Measurements from ENCODE around the gene ADGRL3. TPM values are rescaled to one million over a fixed set of nuclear protein-coding genes. Genes with fewer than 3 reads are reported as not detected.

The ADGRL3 gene
- total RNA-seq, 4 donors from 2014 or later = 6.5 to 19.0 (median 14.0) TPM

DNA sequence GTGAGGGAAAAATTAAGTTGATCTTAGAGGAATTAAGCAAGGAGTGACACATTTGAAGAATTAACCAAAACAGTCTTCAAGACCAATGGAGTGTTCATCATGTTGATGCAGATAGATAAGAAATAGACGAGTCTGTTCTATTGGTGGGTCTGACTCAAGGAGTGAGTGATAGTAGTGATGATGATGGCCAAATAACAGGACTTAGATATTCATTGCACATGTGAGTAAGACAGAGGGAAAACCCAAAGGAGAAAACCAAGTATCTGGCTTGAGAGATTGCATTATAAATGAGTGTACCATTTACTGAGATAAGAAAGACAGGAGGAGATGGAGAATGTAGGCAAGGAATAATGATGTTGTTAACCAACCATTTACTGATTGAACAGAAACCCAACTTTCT is 321.3 kb downstream of the ADGRL3 start:
- Histone ChIP-seq H3K36me3 (no peaks in the 10 kb centered on the region), H3K4me3 (no peak overlapping the region), H3K27ac (no peak overlapping the region), H3K9me3 (no peaks in the 10 kb centered on the region), H3K4me1 (no peaks in the 10 kb centered on the region), H3K27me3 (no peaks in the 10 kb centered on the region)
- TF ChIP-seq POLR2AphosphoS5 (IDR thresholded peaks at IDR 0.05) (no peak), POLR2A (IDR thresholded peaks at IDR 0.05) (no peak), EP300 (IDR thresholded peaks at IDR 0.05) (no peak)
- TF ChIP-seq, protein P1, sequence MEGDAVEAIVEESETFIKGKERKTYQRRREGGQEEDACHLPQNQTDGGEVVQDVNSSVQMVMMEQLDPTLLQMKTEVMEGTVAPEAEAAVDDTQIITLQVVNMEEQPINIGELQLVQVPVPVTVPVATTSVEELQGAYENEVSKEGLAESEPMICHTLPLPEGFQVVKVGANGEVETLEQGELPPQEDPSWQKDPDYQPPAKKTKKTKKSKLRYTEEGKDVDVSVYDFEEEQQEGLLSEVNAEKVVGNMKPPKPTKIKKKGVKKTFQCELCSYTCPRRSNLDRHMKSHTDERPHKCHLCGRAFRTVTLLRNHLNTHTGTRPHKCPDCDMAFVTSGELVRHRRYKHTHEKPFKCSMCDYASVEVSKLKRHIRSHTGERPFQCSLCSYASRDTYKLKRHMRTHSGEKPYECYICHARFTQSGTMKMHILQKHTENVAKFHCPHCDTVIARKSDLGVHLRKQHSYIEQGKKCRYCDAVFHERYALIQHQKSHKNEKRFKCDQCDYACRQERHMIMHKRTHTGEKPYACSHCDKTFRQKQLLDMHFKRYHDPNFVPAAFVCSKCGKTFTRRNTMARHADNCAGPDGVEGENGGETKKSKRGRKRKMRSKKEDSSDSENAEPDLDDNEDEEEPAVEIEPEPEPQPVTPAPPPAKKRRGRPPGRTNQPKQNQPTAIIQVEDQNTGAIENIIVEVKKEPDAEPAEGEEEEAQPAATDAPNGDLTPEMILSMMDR (IDR thresholded peaks at IDR 0.05) = no peak
- WGBS = 87% methylated on average over 1 of the region's 1 CpG
- no peak for DNase-seq (ENCODE audit: low spot score in 2 of 2)

DNA sequence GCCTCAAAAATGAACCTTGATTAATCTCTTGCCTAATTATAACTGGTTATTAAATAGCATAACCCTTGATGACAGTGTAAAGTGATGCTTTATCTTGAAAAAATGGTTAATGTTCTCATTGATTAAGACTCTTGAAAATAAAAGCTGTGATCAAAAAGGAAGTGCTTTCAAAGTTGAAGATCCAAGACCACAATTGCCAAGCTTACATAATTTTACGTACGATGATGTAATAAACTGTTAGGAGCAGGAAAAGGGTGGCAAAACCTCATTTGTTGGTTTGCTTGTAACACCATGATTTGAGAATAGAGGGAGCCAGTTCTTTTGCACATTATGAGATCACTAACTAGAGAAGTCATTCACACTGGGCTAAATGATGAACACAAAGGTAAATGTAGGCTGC is 322.2 kb downstream of the ADGRL3 start:
- Histone ChIP-seq H3K4me3 (no peak overlapping the region), H3K27ac (no peak overlapping the region), H3K9me3 (no peaks in the 10 kb centered on the region), H3K36me3 (no peaks in the 10 kb centered on the region), H3K4me1 (no peaks in the 10 kb centered on the region), H3K27me3 (no peaks in the 10 kb centered on the region)
- WGBS = 90% methylated on average over 2 of the region's 2 CpGs
- TF ChIP-seq, protein P1 (IDR thresholded peaks at IDR 0.05) = no peak
- no peak for TF ChIP-seq POLR2A (IDR thresholded peaks at IDR 0.05)
- TF ChIP-seq EP300 (IDR thresholded peaks at IDR 0.05) = no peak
- no peak for TF ChIP-seq POLR2AphosphoS5 (IDR thresholded peaks at IDR 0.05)
- no peak for DNase-seq (ENCODE audit: low spot score in 2 of 2)

DNA sequence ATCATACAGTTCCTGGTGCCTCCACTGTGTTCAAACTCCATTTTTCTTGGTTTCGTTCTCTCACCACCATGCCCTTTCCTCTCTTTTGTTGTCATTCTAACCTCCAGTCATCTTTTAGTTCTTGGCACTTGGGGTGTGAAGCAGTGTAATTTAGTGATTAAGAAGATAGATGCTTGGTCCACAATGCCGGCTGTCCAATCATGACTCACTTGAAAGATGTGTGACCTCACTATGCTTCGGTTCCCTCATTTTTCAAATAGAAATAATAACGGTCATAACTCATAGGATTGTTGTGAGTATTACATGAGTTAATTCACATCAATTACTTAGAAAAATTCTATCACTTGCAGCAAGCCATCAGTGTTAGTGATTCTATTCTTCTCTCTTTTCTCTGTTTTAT is 327.8 kb downstream of the ADGRL3 start:
- WGBS = 87% methylated on average over 4 of the region's 4 CpGs
- H3K9me3 ChIP-seq = no peaks in the 10 kb centered on the region
- H3K4me3 ChIP-seq = no peak overlapping the region
- DNase-seq (ENCODE audit: low spot score in 2 of 2) = no peak
- H3K27me3 ChIP-seq = no peaks in the 10 kb centered on the region
- TF ChIP-seq POLR2A (IDR thresholded peaks at IDR 0.05) (no peak), POLR2AphosphoS5 (IDR thresholded peaks at IDR 0.05) (no peak), EP300 (IDR thresholded peaks at IDR 0.05) (no peak)
- TF ChIP-seq, protein P1 (IDR thresholded peaks at IDR 0.05) = no peak
- H3K4me1 ChIP-seq = no peaks in the 10 kb centered on the region
- H3K27ac ChIP-seq = no peak overlapping the region
- H3K36me3 ChIP-seq = no peaks in the 10 kb centered on the region

DNA sequence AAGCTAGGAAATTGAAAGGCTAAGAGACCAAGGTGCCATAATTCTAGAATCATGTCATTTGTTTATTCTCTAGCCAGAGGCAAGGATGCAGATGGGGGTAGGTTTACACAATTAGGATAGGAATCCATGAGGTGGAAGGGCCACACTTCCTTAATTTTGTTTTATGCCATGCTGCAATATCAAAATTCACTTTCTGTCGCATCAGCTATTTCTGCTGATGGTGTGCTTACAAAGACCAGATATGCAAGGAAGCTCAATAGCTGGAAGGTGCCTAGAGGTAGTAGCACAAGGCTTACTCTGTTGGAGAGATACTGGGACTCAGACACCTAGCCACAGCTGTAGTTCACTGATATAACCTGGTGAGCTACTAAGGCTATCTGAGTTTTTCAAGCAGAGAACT is 328.5 kb downstream of the ADGRL3 start:
- Histone ChIP-seq H3K4me3 (no peak overlapping the region), H3K36me3 (no peaks in the 10 kb centered on the region), H3K4me1 (no peaks in the 10 kb centered on the region), H3K27me3 (no peaks in the 10 kb centered on the region), H3K27ac (no peak overlapping the region), H3K9me3 (no peaks in the 10 kb centered on the region)
- TF ChIP-seq EP300 (IDR thresholded peaks at IDR 0.05) = no peak
- no peak for TF ChIP-seq POLR2AphosphoS5 (IDR thresholded peaks at IDR 0.05)
- TF ChIP-seq, protein P1 (IDR thresholded peaks at IDR 0.05) = no peak
- TF ChIP-seq POLR2A (IDR thresholded peaks at IDR 0.05) = no peak
- 93% methylated on average over 1 of the region's 1 CpG for WGBS
- DNase-seq (ENCODE audit: low spot score in 2 of 2) = no peak

DNA sequence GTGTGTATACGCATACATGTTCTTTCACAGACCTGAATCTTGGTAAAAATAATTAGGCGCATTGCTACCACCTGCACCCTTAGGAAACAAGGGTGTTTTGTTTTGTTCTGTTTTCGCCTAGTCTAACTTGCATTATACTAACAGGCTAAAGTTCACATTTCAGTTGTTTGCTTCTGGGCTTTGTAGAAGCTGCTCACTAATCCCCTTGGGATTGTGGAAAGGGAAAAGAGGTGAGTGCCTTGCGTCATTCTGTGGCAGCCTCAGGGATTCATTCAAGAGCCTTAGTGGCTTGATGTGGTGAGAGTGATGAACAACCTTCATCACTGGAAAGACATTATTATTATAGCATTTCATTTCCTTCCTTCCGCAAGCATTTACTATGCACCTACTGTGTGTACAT is 331.1 kb downstream of the ADGRL3 start:
- no peak overlapping the region for H3K4me3 ChIP-seq
- no peaks in the 10 kb centered on the region for H3K27me3 ChIP-seq
- H3K9me3 ChIP-seq = no peaks in the 10 kb centered on the region
- DNase-seq (ENCODE audit: low spot score in 2 of 2) = no peak
- TF ChIP-seq, protein P1 (IDR thresholded peaks at IDR 0.05) = no peak
- no peak for TF ChIP-seq POLR2AphosphoS5 (IDR thresholded peaks at IDR 0.05)
- no peak for TF ChIP-seq EP300 (IDR thresholded peaks at IDR 0.05)
- 96% methylated on average over 5 of the region's 5 CpGs for WGBS
- no peak overlapping the region for H3K27ac ChIP-seq
- no peaks in the 10 kb centered on the region for H3K36me3 ChIP-seq
- no peaks in the 10 kb centered on the region for H3K4me1 ChIP-seq

Measured in suprapubic skin (tissue), 4 donors.